H9 (cell line): ENCODE results near the gene F11R. TPM values are rescaled to one million over a fixed set of nuclear protein-coding genes. Genes with fewer than 3 reads are reported as not detected.

Source experiments
- DNase-seq: peaks from one replicate; pipeline ENCODE4 v3.0.0-alpha.2; 2017
- H2AFZ ChIP-seq: one replicate; pipeline ENCODE4 v1.6.1; 2013; ENCODE audit warnings: mild to moderate bottlenecking, low read length, control low read depth, moderate library complexity
- H2AK5ac ChIP-seq: 2 replicates; pipeline ENCODE4 v1.6.1; 2013; ENCODE audit warnings: low read length, control low read depth, mixed read lengths; ENCODE audit not compliant: insufficient read length
- H2BK120ac ChIP-seq: one replicate; pipeline ENCODE4 v1.6.1; 2013; ENCODE audit warnings: low read depth, mild to moderate bottlenecking, low read length, control low read depth, inconsistent platforms; ENCODE audit not compliant: poor library complexity, severe bottlenecking
- H2BK12ac ChIP-seq: 2 replicates; pipeline ENCODE4 v1.6.1; 2013; ENCODE audit warnings: low read length, control low read depth, mixed read lengths, low read depth; ENCODE audit not compliant: insufficient read length
- H2BK15ac ChIP-seq: 2 replicates; pipeline ENCODE4 v1.6.1; 2013; ENCODE audit warnings: low read depth, low read length, control low read depth
- H2BK20ac ChIP-seq: one replicate; pipeline ENCODE4 v1.6.1; 2013; ENCODE audit warnings: low read depth, mild to moderate bottlenecking, low read length, control low read depth, inconsistent platforms; ENCODE audit not compliant: poor library complexity, severe bottlenecking
- H2BK5ac ChIP-seq: 2 replicates; pipeline ENCODE4 v1.6.1; 2013; ENCODE audit warnings: low read length, control low read depth, mixed read lengths; ENCODE audit not compliant: insufficient read length
- H3K14ac ChIP-seq: 2 replicates; pipeline ENCODE4 v1.6.1; 2013; ENCODE audit warnings: low read length, control low read depth; ENCODE audit not compliant: insufficient read depth
- H3K18ac ChIP-seq: 2 replicates; pipeline ENCODE4 v1.6.1; 2013; ENCODE audit warnings: low read depth, mild to moderate bottlenecking, mixed read lengths, low read length, control low read depth; ENCODE audit not compliant: insufficient read length
- H3K23ac ChIP-seq: 2 replicates; pipeline ENCODE4 v1.6.1; 2013; ENCODE audit warnings: low read length, control low read depth, mixed read lengths, low read depth; ENCODE audit not compliant: insufficient read length
- H3K23me2 ChIP-seq: 2 replicates; pipeline ENCODE4 v1.6.1; 2013; ENCODE audit warnings: low read depth, mild to moderate bottlenecking, mixed read lengths, low read length, control low read depth; ENCODE audit not compliant: insufficient read length, poor library complexity, severe bottlenecking
- H3K27ac ChIP-seq: 2 replicates; pipeline ENCODE4 v1.5.1; 2013; ENCODE audit warnings: low read length, control low read depth, mixed read lengths, low read depth; ENCODE audit not compliant: insufficient read length
- H3K27me3 ChIP-seq: 2 replicates; pipeline ENCODE4 v1.6.1; 2013; ENCODE audit warnings: low read length, control low read depth, inconsistent platforms; ENCODE audit not compliant: insufficient read depth
- H3K4ac ChIP-seq: 2 replicates; pipeline ENCODE4 v1.6.1; 2013; ENCODE audit warnings: low read depth, mild to moderate bottlenecking, control low read depth, inconsistent platforms, low read length, moderate library complexity
- H3K4me1 ChIP-seq: 2 replicates; pipeline ENCODE4 v1.6.1; 2013; ENCODE audit warnings: low read length, control low read depth, inconsistent platforms; ENCODE audit not compliant: insufficient read depth
- H3K4me2 ChIP-seq: 2 replicates; pipeline ENCODE4 v1.6.1; 2013; ENCODE audit warnings: low read length, control low read depth, mixed read lengths; ENCODE audit not compliant: insufficient read length, insufficient read depth
- H3K56ac ChIP-seq: 2 replicates; pipeline ENCODE4 v1.6.1; 2013; ENCODE audit warnings: low read depth, mild to moderate bottlenecking, mixed read lengths, low read length, control low read depth; ENCODE audit not compliant: insufficient read length
- H3K79me1 ChIP-seq: 2 replicates; pipeline ENCODE4 v1.6.1; 2013; ENCODE audit warnings: low read depth, mild to moderate bottlenecking, moderate library complexity, low read length, control low read depth, inconsistent platforms; ENCODE audit not compliant: insufficient read depth, poor library complexity, severe bottlenecking
- H3K79me2 ChIP-seq: 2 replicates; pipeline ENCODE4 v1.6.1; 2013; ENCODE audit warnings: low read length, control low read depth, inconsistent platforms; ENCODE audit not compliant: insufficient read depth
- H3K9ac ChIP-seq: 2 replicates; pipeline ENCODE4 v1.6.1; 2013; ENCODE audit warnings: low read length, control low read depth, mixed read lengths; ENCODE audit not compliant: insufficient read length; ENCODE audit errors: extremely low read depth
- H3K9me3 ChIP-seq: one replicate; pipeline ENCODE4 v1.6.1; 2013; ENCODE audit warnings: low read depth, low read length, inconsistent platforms; ENCODE audit not compliant: control insufficient read depth
- H3T11ph ChIP-seq: one replicate; pipeline ENCODE4 v1.6.1; 2013; ENCODE audit warnings: mild to moderate bottlenecking, low read length, control low read depth, inconsistent platforms
- H4K20me1 ChIP-seq: one replicate; pipeline ENCODE4 v1.6.1; 2013; ENCODE audit not compliant: control insufficient read depth, insufficient read length, insufficient read depth
- H4K5ac ChIP-seq: 2 replicates; pipeline ENCODE4 v1.6.1; 2013; ENCODE audit warnings: low read depth, mild to moderate bottlenecking, mixed read lengths, low read length, control low read depth; ENCODE audit not compliant: insufficient read length
- H4K8ac ChIP-seq: replicated peaks from 2 replicates; pipeline ENCODE4 v1.6.1; 2013; ENCODE audit warnings: low read length, control low read depth, mixed read lengths, low read depth; ENCODE audit not compliant: insufficient read length
- H4K91ac ChIP-seq: 2 replicates; pipeline ENCODE4 v1.6.1; 2013; ENCODE audit warnings: low read depth, mild to moderate bottlenecking, moderate library complexity, mixed read lengths, low read length, control low read depth; ENCODE audit not compliant: insufficient read length
- H3K27ac Mint-ChIP-seq, 3 experiments: 2 replicates in 2 of 3; 3 replicates in 1 of 3; pipeline ENCODE4 v1.8.0; 2020 to 2021; ENCODE audit warnings: mixed read lengths in 3 of 3, mild to moderate bottlenecking in 1 of 3, moderate library complexity in 1 of 3
- H3K27me3 Mint-ChIP-seq: 2 replicates; pipeline ENCODE4 v1.8.0; 2021; ENCODE audit warnings: low read depth, mild to moderate bottlenecking, moderate library complexity, mixed read lengths
- H3K36me3 Mint-ChIP-seq, 3 experiments: 2 replicates in 2 of 3; 3 replicates in 1 of 3; pipeline ENCODE4 v1.8.0; 2020 to 2021; ENCODE audit warnings: low read depth in 3 of 3, mixed read lengths in 3 of 3; ENCODE audit not compliant: insufficient read depth in 1 of 3
- H3K4me1 Mint-ChIP-seq, 2 experiments: 2 replicates each; pipeline ENCODE4 v1.8.0; 2020; ENCODE audit warnings: mixed read lengths in 2 of 2
- H3K4me3 Mint-ChIP-seq, 2 experiments: 2 replicates in 1 of 2; 3 replicates in 1 of 2; pipeline ENCODE4 v1.8.0; 2020 to 2021; ENCODE audit warnings: mild to moderate bottlenecking in 2 of 2, mixed read lengths in 2 of 2, moderate library complexity in 1 of 2
- H3K9me3 Mint-ChIP-seq, 2 experiments: 2 replicates in 1 of 2; 3 replicates in 1 of 2; pipeline ENCODE4 v1.8.0; 2020; ENCODE audit warnings: mild to moderate bottlenecking in 2 of 2, mixed read lengths in 2 of 2, moderate library complexity in 1 of 2
- WGBS: extraction: QIAGEN DNeasy Blood & Tissue Kit; methylation state at CpG from one replicate; pipeline ENCODE4 v1.1.7; 2013; ENCODE audit warnings: missing lambda C conversion rate, low lambda C conversion rate, mixed read lengths; ENCODE audit not compliant: insufficient read length; ENCODE audit errors: extremely low coverage; 5-methylcytosine and 5-hydroxymethylcytosine counted together
- total RNA-seq: library from RNA; stranded (reverse); gene quantifications from 2 replicates; pipeline ENCODE4 v1.2.1, GENCODE V29; 2021
- TF ChIP-seq, protein P1 (sequence below): fragments of 200-600 bp; sonication (generic); conservative IDR thresholded peaks from 3 replicates; pipeline ENCODE4 v1.8.0; 2021; ENCODE audit warnings: antibody characterized with exemption, mild to moderate bottlenecking

The F11R gene
- total RNA-seq, 1 experiment from 2014 or later, result 174 TPM

DNA sequence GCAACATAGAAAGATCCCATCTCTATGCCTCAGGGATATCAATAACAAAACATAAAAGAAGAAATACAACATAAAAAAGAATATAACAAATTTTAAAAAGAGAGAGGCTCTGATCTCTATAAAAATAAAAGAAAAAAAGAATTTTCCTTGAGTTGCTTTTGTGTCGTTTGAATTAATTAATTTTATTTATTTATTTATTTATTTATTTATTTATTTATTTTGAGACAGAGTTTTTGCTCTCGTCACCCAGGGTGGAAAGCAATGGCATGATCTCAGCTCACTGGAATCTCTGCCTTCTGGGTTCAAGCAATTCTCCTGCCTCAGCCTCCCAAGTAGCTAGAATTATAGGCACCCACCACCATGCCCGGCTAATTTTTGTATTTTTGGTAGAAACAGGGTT, 8.5 kb downstream of the F11R start:
- no peaks in the 10 kb centered on the region for H3K9me3 Mint-ChIP-seq

More for the DNA sequence above, 8.5 kb downstream of the F11R start:
- no peak overlapping the region for H2BK5ac ChIP-seq
- H3K23ac ChIP-seq, result no peak overlapping the region
- no peaks in the 10 kb centered on the region for H3K9me3 ChIP-seq
- H3K27ac Mint-ChIP-seq, result peak overlapping the region in 2 of 3 experiments; percentile 36 to 54; a peak in 2 of 7 replicates
- no peak overlapping the region for H3K4me3 Mint-ChIP-seq
- H3K79me1 ChIP-seq, result peaks cover 14% of the 10 kb centered on the region
- H3K14ac ChIP-seq, result no peak overlapping the region
- no CpG with 5 or more reads among the region's 3 CpGs for WGBS
- H3K4me2 ChIP-seq, result no peak overlapping the region
- no peak overlapping the region for H3K27ac ChIP-seq
- H4K91ac ChIP-seq, result no peak overlapping the region
- no peak overlapping the region for H3K4ac ChIP-seq
- no peak overlapping the region for H3K56ac ChIP-seq
- H3K18ac ChIP-seq, result no peak overlapping the region
- H2BK20ac ChIP-seq, result no peak overlapping the region
- H3K27me3 Mint-ChIP-seq, result no peaks in the 10 kb centered on the region
- no peak overlapping the region for H3K9ac ChIP-seq
- peaks cover 45% of the 10 kb centered on the region; the same call in 1 of the 2 replicates for H3K79me2 ChIP-seq
- H2AK5ac ChIP-seq, result no peak overlapping the region
- no peak overlapping the region for H4K8ac ChIP-seq
- TF ChIP-seq, protein P1, sequence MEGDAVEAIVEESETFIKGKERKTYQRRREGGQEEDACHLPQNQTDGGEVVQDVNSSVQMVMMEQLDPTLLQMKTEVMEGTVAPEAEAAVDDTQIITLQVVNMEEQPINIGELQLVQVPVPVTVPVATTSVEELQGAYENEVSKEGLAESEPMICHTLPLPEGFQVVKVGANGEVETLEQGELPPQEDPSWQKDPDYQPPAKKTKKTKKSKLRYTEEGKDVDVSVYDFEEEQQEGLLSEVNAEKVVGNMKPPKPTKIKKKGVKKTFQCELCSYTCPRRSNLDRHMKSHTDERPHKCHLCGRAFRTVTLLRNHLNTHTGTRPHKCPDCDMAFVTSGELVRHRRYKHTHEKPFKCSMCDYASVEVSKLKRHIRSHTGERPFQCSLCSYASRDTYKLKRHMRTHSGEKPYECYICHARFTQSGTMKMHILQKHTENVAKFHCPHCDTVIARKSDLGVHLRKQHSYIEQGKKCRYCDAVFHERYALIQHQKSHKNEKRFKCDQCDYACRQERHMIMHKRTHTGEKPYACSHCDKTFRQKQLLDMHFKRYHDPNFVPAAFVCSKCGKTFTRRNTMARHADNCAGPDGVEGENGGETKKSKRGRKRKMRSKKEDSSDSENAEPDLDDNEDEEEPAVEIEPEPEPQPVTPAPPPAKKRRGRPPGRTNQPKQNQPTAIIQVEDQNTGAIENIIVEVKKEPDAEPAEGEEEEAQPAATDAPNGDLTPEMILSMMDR, result no peak
- no peak overlapping the region for H2AFZ ChIP-seq
- H3T11ph ChIP-seq, result no peak overlapping the region
- peaks cover 28 to 41% of the 10 kb centered on the region in 2 experiments for H3K4me1 Mint-ChIP-seq
- no peak overlapping the region for H2BK12ac ChIP-seq
- H3K27me3 ChIP-seq, result no peaks in the 10 kb centered on the region
- DNase-seq, result no peak
- H3K23me2 ChIP-seq, result no peaks in the 10 kb centered on the region
- H4K20me1 ChIP-seq, result no peaks in the 10 kb centered on the region
- H3K4me1 ChIP-seq, result peaks cover 15% of the 10 kb centered on the region
- H4K5ac ChIP-seq, result no peak overlapping the region
- no peak overlapping the region for H2BK15ac ChIP-seq
- peaks cover 5 to 30% (median 27%) of the 10 kb centered on the region in 3 experiments; a peak in 6 of 7 replicates for H3K36me3 Mint-ChIP-seq
- H2BK120ac ChIP-seq, result no peak overlapping the region
